NCI-H2029 treated with DMSO at 0.1 percent for 48 hours (cell line): Measurements from ENCODE around the gene CD6.
"Not testable (repeated sequence)": the region's sequence is repeated elsewhere in the genome, so short reads cannot be mapped to it uniquely, and the experiment has no call there.

Experiments
- DNase-seq: peaks from one replicate; lab custom pipeline; 2025; lab: John Stamatoyannopoulos, UW

The CD6 gene

DNA sequence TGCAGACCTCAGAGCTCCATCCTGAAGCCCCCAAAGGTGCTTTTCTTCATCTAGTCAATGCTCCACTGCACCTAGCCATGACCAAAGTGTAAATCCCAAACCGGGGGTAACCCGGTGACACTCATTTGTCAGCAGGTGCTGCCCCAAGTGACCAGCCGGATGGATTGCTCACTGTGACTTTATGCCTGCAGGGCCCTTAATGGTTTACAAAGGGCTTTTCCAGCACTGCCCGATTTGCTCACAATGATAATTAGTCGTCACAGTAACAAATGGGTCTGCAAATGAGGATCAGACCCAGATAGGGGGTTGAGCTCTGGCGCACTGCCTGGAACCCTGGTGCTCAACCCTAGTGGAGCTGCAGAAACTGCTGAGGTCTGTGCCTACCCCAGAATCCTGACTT is 85.1 kb downstream of the CD6 start:
- no peak for DNase-seq

DNA sequence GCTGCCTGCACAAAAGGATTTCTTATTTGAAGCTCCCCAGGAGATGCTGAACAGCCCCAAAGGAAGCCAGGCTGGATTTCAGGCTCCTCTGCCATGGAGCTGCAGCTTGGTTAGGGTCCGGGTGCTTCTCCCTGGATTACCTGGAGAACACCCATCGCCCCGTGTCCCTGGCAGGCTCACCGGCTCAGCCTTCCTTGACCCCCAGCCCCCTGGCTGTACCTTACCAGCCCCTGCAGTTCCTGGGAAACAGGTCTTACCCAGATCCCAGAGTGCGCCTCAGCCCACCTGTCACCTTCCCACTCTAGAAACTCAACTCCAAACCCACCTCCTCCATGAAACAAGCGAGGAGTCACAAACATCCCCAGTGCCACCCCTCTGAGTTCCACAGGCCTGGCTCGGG is 85.5 kb downstream of the CD6 start:
- DNase-seq: no peak

DNA sequence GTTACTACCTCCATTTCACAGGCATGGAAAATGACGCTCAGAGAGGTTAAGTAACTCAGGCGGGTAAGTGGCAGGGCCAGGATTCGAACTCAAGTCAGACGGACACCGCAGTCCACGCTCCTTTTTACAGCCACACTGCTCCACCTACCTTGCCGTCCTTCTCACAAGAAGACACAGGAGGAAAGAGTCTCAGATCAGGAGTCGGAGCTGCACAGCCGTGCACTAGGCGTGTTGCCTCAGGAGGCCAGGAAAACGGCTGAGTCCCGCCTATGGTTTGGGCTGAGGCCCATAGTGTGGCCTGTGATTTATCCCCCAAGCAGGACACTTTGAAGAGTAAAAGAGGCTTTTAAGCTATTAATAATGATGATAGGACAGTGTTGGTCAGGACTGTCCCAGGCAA is 86.1 kb downstream of the CD6 start:
- no peak for DNase-seq

DNA sequence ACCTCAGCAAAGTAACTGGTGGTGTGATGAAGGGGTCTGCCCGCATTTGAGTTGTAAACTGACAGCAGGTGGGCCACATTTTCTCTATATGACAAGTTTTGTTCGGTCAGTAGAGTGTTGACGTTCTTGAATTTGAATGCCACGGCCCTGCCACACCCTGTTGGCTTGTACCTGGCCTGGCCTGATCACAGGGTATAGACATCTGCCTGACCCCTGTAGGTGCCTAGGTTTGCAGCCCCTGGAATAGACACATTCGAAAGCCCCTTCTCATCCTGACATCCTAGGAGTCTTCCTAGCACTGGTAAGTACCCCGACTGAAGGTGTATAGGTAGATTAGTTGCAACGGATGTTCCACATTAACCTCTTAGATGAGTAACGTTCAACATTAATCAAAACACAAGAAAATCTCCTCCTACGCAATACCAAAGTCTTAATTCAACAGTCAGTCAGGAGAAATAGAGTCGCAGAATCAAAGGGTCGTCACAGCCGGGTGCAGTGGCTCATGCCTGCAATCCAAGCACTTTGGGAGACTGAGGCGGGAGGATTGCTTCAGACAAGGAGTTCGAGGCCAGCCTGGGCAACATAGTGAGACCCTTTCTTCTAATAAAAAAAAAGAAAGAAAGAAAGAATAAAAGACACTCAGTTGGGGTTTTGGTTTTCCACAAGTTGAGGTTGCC is 87.2 kb downstream of the CD6 start:
- DNase-seq: no peak

DNA sequence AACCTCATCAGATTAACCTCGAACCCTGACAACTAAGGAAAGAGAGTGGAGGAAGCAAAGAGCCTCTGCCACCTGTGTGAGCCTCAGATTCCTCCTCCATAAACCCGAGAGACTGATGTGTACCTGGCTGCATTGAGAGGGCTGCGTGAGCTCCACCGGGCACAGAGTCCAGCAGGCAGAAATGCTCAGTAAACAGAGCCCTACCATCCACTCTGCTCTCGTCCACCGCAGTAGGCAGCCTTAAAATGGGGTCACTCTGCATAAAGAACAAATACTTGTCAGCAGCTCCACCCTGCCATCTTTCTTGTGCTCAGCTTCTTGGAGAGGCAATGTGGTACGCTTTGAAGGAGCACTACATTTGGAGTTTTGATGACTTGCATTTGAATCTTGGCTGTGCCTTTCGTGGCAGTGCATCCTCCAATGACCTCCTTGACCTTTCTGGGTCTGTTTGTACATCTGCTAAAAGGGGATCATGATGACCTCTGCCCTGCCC is 87.8 kb downstream of the CD6 start:
- DNase-seq: no peak

DNA sequence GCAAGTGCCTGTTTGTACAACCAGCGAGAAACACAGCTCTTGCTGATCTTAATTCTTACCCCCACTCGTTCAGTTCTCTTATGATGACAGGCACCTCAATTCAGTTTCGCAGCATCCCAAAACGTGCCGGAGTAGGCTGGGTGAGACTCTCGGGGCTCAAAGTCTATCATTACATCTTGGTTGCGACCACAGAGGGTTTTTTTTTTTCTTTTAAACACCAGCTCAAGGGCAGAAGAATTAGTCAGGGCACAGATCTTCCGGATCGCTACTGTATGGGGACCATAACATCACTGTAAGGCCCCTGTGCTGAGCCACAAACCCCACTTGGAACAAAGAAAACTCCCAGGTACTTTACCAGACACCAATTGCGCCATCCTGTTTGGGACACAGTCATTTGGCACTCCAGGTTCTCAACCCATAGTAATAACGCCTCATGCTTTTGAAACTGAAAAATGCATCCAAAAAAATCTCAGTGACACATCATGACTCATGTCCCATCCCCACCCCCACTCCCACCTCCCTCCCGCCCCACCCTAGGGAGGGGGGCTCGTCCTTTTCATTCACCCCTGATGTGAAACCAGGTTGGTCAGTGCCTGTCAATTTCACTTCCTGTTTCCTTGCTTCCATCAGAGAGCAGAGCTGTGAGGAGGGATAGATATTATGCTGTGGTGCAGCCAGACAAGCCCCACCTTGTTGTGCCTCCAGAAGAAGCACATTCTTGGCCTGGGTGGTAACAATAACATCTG is 89.8 kb downstream of the CD6 start:
- DNase-seq: no peak

DNA sequence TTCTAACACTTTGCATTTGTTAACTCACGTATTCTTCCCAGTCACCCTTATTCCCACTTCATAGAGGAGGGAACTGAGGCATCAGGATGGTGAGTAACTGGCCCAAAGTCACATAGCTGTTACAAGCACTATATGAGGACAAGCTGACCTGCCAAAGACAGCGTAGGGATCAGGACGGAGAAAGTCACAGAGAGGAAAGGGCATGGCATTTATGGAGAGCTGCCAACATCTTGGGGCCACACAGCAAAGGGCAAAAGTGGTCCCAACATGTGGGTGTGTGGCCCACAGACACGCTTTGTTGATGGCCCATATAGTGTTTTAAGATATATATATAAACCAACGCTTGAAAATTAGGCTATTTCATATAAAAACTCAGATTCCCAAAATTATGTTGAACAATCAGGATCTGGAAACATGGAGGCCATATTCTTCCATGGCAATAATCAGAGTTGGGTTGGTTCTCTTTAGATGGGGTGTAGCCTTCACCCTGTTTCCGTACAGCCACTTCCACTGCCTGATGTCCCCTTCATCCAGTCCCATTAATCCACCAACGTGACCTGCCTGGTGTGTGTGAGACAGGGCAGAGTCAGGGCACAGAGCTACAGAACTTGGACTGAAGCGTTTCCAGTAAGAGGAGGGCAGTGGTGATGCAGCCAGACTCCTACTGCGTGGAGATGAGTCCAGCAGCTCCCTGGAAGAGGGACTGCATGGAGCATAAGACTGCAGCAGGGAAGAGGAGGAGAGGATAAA is 90.9 kb downstream of the CD6 start:
- no peak for DNase-seq

DNA sequence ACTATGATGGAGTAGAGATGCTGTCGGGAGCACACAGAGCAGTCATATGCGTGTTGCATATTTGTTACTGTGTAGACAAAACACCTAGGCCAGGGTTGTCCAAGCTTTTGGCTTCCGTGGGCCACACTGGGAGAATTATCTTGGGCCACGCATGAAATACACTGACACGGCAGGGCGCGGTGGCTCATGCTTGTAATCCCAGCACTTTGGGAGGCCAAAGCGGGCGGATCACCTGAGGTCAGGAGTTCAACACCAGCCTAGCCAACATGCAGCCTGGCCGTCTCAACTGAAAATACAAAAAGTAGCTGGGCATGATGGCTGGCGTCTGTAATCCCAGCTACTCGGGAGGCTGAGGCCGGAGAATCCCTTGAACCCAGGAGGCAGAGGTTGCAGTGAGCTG is 93.8 kb downstream of the CD6 start:
- DNase-seq: not testable (repeated sequence)

DNA sequence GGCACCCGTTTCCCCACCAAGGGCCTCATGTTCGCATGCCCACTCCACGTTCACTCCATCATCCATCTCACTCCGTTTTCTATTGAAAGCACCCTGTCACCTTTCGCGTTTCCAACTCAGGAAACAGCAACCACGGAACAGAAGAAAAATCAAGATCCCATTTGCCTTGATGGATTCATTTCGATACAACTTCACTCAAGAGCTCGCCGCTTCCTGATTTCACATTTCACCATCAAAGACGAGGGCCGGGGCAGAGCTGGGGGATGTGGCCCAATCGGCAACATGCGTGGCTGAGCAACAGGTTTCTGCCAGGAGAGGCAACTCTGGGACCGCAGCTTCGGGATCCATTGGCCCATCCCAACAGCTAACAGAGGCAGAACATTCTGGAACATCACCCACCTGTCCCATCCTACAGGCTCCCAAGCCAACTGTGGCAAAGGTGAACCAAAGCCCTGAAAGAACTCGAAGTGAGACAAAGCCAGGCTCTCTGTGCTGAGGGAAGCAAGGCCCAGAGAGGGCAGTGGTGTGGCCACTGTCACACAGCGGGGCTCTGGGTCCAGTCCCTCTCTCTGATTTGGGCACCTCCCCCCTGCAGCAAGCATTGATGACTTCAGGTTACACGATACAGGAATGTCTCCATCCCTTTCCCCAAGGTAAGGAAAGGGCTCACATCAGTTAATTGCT is 94.6 kb downstream of the CD6 start:
- no peak for DNase-seq

DNA sequence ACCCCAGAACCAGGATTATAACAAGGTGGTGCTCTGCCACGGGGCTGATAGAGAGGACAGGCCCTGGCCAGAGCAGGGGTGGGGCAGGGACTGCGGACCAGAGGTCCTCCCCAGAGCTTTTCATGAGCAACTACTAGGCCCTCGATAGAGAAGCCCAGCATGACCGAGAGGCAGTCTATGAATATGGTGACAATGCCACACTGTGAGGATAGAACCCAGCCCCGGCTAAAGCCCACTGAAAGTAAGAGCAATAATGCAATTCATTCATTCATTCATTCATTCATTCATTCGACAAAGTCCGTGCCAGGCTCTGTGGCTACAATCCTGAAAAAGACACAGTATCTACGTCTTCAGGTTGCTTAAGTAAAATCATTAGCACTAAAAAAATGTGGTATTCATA is 95.2 kb downstream of the CD6 start:
- DNase-seq: no peak

DNA sequence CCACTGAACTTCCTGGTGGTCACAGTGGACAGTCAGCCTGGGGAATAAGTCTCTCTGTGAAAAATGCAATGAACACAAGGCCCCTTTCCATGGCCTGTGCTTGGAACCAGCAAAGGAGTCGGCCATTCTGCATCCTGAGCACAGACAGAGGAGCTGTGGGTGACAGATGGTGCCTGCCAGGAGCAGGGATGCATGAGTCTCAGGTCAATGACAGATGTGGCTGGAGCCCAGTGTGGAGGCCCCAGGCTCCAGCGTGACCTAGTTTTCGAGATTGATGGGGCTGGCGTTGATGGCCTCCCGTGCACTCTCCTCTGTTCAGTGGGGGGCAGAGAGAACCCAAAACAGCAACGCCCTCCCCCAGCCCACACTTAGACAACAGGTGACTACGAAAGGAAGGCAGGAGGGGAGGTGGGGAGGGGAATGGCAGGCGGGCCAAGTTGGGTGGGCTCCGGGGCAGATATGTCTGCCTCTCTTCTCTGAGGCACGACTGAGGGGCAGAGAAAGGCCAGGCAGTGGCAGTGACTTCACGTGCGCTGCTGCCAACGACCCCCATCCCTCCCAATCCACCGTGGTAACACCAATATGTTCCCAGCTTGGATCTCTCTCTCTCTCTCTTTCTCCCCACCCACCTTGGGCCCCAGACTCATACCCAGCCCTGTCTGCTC is 96.4 kb downstream of the CD6 start:
- DNase-seq: no peak

DNA sequence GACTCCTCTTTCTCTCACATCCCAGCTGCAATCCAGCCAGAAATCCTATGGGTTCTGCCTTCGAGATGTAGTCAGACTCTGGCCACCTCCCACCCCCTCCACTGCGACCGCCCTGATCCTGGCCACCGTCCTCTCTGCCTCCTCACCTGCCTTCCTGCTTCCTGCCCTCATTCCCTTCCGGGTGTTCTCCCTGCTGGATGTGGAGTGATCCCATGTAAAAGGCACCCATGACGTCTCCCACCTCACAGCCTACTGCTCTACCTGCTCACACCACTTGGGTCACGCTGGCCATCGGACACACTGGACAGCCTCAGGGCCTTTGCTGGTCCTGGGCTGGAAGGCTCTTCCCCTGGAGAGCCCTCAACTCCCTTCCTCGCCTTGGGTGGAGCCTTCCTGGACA is 97.1 kb downstream of the CD6 start:
- DNase-seq: no peak

DNA sequence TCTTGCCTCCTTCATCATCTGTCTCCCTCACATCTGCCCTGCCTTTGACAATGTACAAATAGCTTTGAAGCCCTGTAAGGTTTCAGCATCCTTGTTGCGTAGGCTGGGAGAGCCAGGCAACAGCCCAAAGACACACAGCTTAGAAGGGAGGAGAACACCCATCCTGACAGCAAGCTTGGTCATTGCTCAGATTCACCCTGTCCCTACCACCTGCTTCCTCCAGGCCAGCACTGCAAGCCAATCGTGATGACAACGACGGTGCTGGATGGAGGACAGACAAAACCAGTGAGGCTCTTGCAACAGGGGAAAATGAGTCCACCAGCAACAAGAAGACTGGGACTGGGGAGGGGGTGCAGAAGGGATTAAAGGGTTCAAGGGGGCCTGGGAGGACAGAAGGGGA is 97.9 kb downstream of the CD6 start:
- no peak for DNase-seq
